Tibial nerve (tissue), 4 donors: ENCODE data around the gene CCDC185. TPM values are rescaled to one million over a fixed set of nuclear protein-coding genes. Genes with fewer than 3 reads are reported as not detected.

Source experiments
- DNase-seq, 2 donors: peaks; one replicate each; pipeline ENCODE4 v3.0.0-alpha.2; 2019; ENCODE audit warnings: low spot score in 2 of 2
- H3K27ac ChIP-seq, 4 donors: fragments of 200-600 bp; sonication (generic) in 3 of 4; one replicate each; pipeline ENCODE4 v1.5.1; 2017 to 2019; ENCODE audit warnings: mild to moderate bottlenecking in 1 of 4
- H3K27me3 ChIP-seq, 2 donors: fragments of 200-600 bp; sonication (generic) in 1 of 2; one replicate each; pipeline versions ENCODE4 v1.5.1 to v1.6.0; 2017 to 2019
- H3K36me3 ChIP-seq, 3 donors: fragments of 200-600 bp; sonication (generic); one replicate each; pipeline ENCODE4 v1.5.1; 2018 to 2019
- H3K4me1 ChIP-seq, 4 donors: fragments of 200-600 bp; sonication (generic) in 3 of 4; one replicate each; pipeline ENCODE4 v1.5.1; 2017 to 2019
- H3K4me3 ChIP-seq, 4 donors: fragments of 200-600 bp; sonication (generic) in 3 of 4; one replicate each; pipeline ENCODE4 v1.5.1; 2017 to 2019; ENCODE audit warnings: mild to moderate bottlenecking in 1 of 4, moderate library complexity in 1 of 4
- H3K9me3 ChIP-seq, 4 donors: fragments of 200-600 bp; sonication (generic) in 3 of 4; one replicate each; pipeline ENCODE4 v1.5.1; 2017 to 2019
- CTCF ChIP-seq, 5 experiments: fragments of 200-600 bp in 3 of 5; fragments of 450-650 bp in 2 of 5; sonication (generic) in 3 of 5; IDR thresholded peaks; one replicate each; pipeline ENCODE4 v1.5.1; 2016 to 2019; ENCODE audit warnings: antibody characterized with exemption in 5 of 5, mild to moderate bottlenecking in 3 of 5, moderate library complexity in 2 of 5
- EP300 ChIP-seq, 2 donors: sonication (generic); formaldehyde crosslinking; IDR thresholded peaks; one replicate each; pipeline ENCODE4 v1.6.1; 2017; ENCODE audit warnings: antibody characterized with exemption in 2 of 2, mild to moderate bottlenecking in 1 of 2
- POLR2A ChIP-seq, 2 donors: fragments of 450-650 bp; IDR thresholded peaks; one replicate each; pipeline ENCODE4 v1.6.1; 2017; ENCODE audit warnings: antibody characterized with exemption in 2 of 2, mild to moderate bottlenecking in 2 of 2, moderate library complexity in 2 of 2
- WGBS, 2 donors: methylation state at CpG; one replicate each; pipeline ENCODE4 v1.1.5; 2018; 5-methylcytosine and 5-hydroxymethylcytosine counted together
- total RNA-seq, 4 donors: library from RNA; depleted of rRNA; stranded (reverse); fragments of >200 nt; gene quantifications; one replicate each; pipeline ENCODE4 v1.1.0, GENCODE V29; 2016

Gene CCDC185
- total RNA-seq, 4 donors from 2014 or later: not detected

DNA sequence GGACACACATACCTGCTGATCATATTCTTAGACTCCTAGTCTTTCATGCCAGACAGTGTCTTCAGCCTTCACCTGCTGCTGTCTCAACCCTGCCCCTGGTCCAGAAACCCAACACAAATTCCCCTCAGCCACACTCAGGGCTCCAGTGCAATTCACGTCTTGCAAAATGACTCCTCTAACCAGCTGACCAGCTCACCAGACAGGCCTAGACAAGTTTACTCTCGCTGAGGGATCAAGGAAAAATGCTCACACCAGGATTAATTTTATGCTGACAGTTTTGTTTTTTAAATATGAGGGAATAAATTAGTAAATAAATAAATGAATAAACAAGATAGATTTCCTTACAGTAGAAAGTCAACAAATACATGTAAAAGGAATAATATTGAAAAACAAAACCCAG, 28.5 kb downstream of the CCDC185 start:
- H3K27me3 ChIP-seq: no peaks in the 10 kb centered on the region
- WGBS, 2 donors: 29 to 30% methylated on average over 2 of the region's 2 CpGs
- H3K9me3 ChIP-seq: no peaks in the 10 kb centered on the region
- H3K36me3 ChIP-seq: no peaks in the 10 kb centered on the region
- no peak for TF ChIP-seq CTCF (IDR thresholded peaks at IDR 0.05)
- TF ChIP-seq EP300 (IDR thresholded peaks at IDR 0.05): no peak
- TF ChIP-seq POLR2A (IDR thresholded peaks at IDR 0.05): no peak
- DNase-seq: no peak
- H3K4me1 ChIP-seq: no peaks in the 10 kb centered on the region
- H3K27ac ChIP-seq: no peak overlapping the region
- no peak overlapping the region for H3K4me3 ChIP-seq

- Histone ChIP-seq H3K36me3 (no peaks in the 10 kb centered on the region), H3K4me3 (no peak overlapping the region), H3K9me3 (peaks cover 0 to under 1% (median 0%) of the 10 kb centered on the region in 4 donors), H3K4me1 (no peaks in the 10 kb centered on the region), H3K27me3 (no peaks in the 10 kb centered on the region), H3K27ac (no peak overlapping the region)
- 54 to 78% methylated on average over 1 of the region's 1 CpG for WGBS, 2 donors
- DNase-seq: no peak
- TF ChIP-seq CTCF (IDR thresholded peaks at IDR 0.05) (no peak), POLR2A (IDR thresholded peaks at IDR 0.05) (no peak), EP300 (IDR thresholded peaks at IDR 0.05) (no peak)
Measured at GRCh38 chr1:223422911-223423310, 29.7 kb downstream of the CCDC185 start.

DNA sequence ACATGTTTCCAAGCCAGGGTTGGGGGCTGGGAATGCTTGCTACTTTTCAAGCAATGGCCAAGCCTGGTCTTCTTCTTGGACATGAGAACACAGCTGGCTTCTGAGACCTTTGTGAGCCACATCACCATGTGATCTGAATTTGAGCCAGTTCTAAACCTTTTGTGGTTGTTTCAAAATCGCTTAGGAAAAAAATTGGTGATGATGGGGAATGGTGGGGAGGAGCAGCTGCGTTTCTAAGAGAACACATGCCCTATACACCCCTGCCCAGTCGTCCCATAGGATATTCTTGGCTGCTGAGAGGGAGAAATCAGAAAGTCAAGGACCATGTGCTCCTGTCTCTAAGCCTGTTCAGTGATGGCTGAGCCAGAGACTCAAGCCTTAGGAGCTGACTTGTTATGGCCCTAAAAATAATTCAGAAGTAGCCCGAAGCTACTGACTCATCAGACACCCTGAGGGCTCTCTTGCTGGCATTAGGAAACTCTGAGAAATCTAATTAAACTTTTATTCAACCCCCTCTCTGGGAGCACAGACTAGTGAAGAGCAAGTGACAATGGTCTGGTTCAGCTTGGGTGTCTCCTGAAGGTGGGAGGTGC, 30.5 kb downstream of the CCDC185 start:
- Histone ChIP-seq H3K36me3 (no peaks in the 10 kb centered on the region), H3K27me3 (no peaks in the 10 kb centered on the region), H3K4me1 (no peaks in the 10 kb centered on the region), H3K4me3 (no peak overlapping the region), H3K9me3 (peaks cover 0 to 6% (median 0%) of the 10 kb centered on the region in 4 donors), H3K27ac (no peak overlapping the region)
- DNase-seq: no peak
- WGBS, 2 donors: 42% methylated on average over 4 of the region's 4 CpGs
- TF ChIP-seq POLR2A (IDR thresholded peaks at IDR 0.05) (no peak), CTCF (IDR thresholded peaks at IDR 0.05) (no peak), EP300 (IDR thresholded peaks at IDR 0.05) (no peak)

DNA sequence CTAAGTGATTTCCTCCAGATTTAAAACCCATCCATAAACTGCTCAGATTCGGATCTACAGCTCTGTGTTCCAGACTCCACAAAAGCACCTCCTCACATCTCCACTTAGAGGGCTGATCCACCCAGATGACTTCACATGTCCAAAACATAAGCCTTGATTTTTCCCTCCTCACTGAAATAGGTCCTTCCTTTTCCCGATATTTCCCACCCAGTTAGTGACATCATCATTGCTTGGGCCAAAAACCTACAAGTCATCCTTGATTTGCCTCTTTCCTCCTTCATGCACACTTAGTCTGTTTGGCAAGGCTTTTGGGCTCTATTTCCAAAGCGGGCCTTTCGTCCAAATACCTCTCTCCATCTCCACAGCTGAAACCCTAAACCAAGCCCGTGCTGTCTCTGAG, 32.3 kb downstream of the CCDC185 start:
- TF ChIP-seq EP300 (IDR thresholded peaks at IDR 0.05) (no peak), CTCF (IDR thresholded peaks at IDR 0.05) (no peak), POLR2A (IDR thresholded peaks at IDR 0.05) (no peak)
- 75 to 78% methylated on average over 5 of the region's 5 CpGs for WGBS, 2 donors
- Histone ChIP-seq H3K4me1 (no peaks in the 10 kb centered on the region), H3K9me3 (peaks cover 0 to 6% (median 0%) of the 10 kb centered on the region in 4 donors), H3K27me3 (no peaks in the 10 kb centered on the region), H3K4me3 (no peak overlapping the region), H3K27ac (no peak overlapping the region), H3K36me3 (no peaks in the 10 kb centered on the region)
- no peak for DNase-seq

DNA sequence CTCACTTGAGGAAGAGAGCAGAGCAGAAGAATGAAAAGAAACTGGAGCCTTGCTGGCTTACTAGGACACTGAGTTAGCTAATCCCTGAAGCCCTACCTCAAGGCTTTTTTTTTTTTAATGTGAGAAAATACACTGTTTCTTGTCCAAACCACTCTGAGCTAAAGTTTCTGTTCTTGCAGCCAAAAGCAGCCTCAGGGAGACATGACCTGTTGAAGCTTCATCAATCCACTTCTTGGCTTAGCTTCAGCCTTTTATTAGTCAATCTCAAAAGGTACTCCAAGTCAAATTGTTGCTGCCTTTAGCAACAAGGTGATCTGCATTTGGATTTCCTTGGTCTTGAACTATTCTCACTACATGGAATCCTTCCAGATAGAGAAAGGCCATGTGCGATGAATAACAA, 33.7 kb downstream of the CCDC185 start:
- Histone ChIP-seq H3K27me3 (no peaks in the 10 kb centered on the region), H3K9me3 (peaks cover 0 to 6% (median 0%) of the 10 kb centered on the region in 4 donors), H3K27ac (no peak overlapping the region), H3K36me3 (no peaks in the 10 kb centered on the region), H3K4me1 (no peaks in the 10 kb centered on the region), H3K4me3 (no peak overlapping the region)
- WGBS, 2 donors: 90 to 98% methylated on average over 1 of the region's 1 CpG
- no peak for DNase-seq
- TF ChIP-seq POLR2A (IDR thresholded peaks at IDR 0.05) (no peak), CTCF (IDR thresholded peaks at IDR 0.05) (no peak), EP300 (IDR thresholded peaks at IDR 0.05) (no peak)
